AG09319 (cell line): ENCODE results near the gene GSE1.
A peak's percentile ranks its signal among the peaks of the same experiment; 100 is the strongest.

ENCODE experiments used
- DNase-seq: peaks from one replicate; pipeline ENCODE4 v3.0.0-alpha.2; 2010; ENCODE audit warnings: low read depth; ENCODE audit errors: extremely low read depth
- CTCF ChIP-seq: IDR thresholded peaks from 2 replicates; pipeline ENCODE4 v1.5.1; 2011; ENCODE audit warnings: low read depth, mild to moderate bottlenecking, inconsistent platforms, low read length, moderate library complexity

The GSE1 gene

GRCh38 chr16:85716022-85716679 lies 103.0 kb downstream of the GSE1 start:
- TF ChIP-seq CTCF: no peak
- no peak for DNase-seq

- no peak for DNase-seq
- no peak for TF ChIP-seq CTCF
These were observed 103.5 kb downstream of the GSE1 start for GRCh38 chr16:85716680-85717038.

- DNase-seq: peak; percentile 18
- peak; percentile 52 for TF ChIP-seq CTCF
These were observed 104.5 kb downstream of the GSE1 start for GRCh38 chr16:85717393-85718152.

GRCh38 chr16:85718153-85718477 lies 105.0 kb downstream of the GSE1 start:
- DNase-seq: no peak
- no peak for TF ChIP-seq CTCF

- no peak for DNase-seq
- TF ChIP-seq CTCF: peak; percentile 36
These were observed 105.6 kb downstream of the GSE1 start for GRCh38 chr16:85718682-85719081.

GRCh38 chr16:85719605-85720301 lies 106.6 kb downstream of the GSE1 start:
- no peak for TF ChIP-seq CTCF
- no peak for DNase-seq

- TF ChIP-seq CTCF: no peak
- DNase-seq: no peak
These were observed 107.1 kb downstream of the GSE1 start for GRCh38 chr16:85720302-85720637.
